Erythroblast (primary cell): ENCODE data around the gene ZNF277.

ENCODE experiments used
- DNase-seq, 2 experiments: peaks; one replicate each; lab custom pipeline; 2025; lab: John Stamatoyannopoulos, UW
- GATA1 ChIP-seq: IDR thresholded peaks from 2 replicates; pipeline ENCODE4 v1.6.1; 2011; ENCODE audit warnings: low read depth, mild to moderate bottlenecking, control low read depth, low read length, moderate library complexity
- POLR2A ChIP-seq: IDR thresholded peaks from 2 replicates; pipeline ENCODE4 v1.6.1; 2011; ENCODE audit warnings: mild to moderate bottlenecking, low read length

ZNF277 gene

DNA sequence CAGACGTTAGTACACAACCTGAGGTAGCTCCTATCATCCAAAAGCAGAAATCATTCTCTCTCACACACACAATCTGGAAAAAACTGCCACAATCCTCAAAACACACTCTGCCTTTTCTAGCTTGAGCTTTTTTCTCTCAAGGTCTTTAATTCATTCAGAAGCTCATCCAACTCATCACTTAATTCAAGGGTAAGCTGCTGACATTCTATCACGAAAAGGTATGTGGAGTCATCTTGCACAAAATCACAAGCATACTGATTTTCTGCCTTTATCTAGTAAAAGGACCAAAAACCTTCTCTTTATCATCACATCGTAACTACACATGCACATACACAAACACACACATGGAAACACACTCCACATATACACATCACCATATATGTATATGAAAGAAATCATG is 32.3 kb upstream of the ZNF277 start:
- DNase-seq, result no peak
- TF ChIP-seq GATA1 (no peak), POLR2A (no peak)

DNA sequence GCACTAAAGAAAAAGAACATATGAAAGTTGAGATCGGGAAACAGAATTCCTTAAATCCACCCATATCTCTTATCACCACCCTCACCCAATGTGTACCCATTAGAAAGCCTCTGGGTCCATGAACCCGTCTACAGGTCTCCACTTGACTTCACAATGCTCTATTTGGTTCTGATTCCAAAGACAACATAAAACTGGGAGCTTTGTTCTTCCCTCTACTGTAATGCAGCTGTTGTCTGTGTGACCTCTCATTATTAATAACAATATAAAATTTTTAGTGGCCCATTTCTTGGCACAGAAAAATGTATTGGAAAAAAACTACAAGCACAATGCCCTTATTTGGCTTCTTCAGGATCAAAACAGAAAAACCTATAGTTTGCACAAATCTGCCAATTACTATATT is 30.3 kb upstream of the ZNF277 start:
- DNase-seq, result no peak
- no peak for TF ChIP-seq GATA1
- TF ChIP-seq POLR2A, result no peak

DNA sequence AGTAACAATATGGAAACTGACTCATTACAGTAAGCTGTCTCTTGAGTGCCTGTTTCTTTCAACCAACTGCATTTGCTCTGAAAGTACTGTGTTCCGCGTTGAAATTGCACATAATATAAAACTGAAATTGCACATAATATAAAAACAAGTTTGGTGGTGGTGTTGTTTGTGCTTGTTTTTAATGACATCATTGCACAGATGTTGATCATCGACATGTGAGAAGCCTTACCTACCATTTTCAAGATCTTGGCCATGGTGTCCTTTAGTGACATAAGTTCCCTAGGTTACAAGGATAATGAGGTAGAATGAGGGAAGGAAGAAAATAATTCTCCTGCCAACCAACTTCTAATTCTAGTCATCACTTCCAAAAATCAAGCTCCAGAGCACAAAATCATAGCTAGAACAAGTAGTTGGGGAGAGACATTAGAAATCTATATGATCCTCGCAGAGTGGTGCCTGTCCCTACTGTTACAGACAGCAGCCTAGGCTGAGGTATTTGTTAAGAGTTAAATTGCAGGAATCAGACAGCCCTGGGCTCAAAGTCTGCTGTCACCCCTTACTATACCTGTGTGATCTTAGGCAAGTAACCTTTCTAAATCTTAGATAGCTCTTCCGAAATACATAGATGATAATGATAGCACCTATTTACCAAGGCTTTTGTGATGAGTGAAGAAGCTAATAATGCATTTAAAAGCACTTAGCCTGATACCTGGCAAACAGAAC is 29.6 kb upstream of the ZNF277 start:
- DNase-seq, result no peak
- no peak for TF ChIP-seq GATA1

GRCh38 chr7:112180223-112180622 is 26.3 kb upstream of the ZNF277 start:
- no peak for TF ChIP-seq POLR2A
- TF ChIP-seq GATA1, result no peak

GRCh38 chr7:112182749-112183148 is 23.7 kb upstream of the ZNF277 start:
- no peak for TF ChIP-seq POLR2A
- no peak for DNase-seq

More at GRCh38 chr7:112180223-112180622, 26.3 kb upstream of the ZNF277 start:
- DNase-seq, result no peak

DNA sequence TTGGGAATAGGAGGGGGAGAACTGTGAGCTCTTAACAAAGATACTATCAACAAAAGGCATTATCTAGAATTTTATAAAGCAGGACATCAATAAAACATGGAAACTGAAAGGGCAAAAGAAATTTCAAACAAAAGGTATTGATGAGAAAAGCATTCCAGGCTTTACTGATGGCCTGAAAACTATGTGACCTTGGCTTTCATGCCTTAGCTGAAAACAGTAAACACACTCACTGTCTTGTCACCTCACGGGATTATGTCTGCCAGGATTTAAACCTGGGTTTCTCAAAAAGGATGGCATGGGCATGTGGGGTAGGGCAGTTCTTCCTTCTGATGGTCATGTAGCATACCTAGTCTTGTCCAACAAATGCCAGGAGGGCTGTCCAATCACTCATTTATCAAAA is 23.2 kb upstream of the ZNF277 start:
- DNase-seq, result no peak
- TF ChIP-seq GATA1 (no peak), POLR2A (no peak)

DNA sequence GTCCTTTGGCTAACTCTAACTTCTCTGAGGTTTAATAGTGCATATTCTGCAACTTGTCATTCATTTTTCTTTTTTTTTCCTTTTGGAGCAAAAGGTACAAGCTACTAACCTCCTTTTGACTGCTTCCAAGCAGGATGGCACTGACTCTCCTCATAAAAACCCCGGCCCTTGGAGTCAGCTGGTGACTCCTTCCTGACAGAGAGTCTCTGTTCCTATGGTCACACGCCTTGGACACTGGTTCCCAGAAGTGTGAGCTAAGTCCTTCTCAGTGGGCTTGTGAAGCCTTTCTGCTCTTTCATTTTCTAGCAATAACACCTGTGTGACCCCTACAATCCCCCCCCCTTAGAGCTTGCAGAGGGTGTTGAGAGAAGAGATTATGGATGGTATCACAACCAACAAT is 22.0 kb upstream of the ZNF277 start:
- no peak for TF ChIP-seq GATA1
- TF ChIP-seq POLR2A, result no peak

DNA sequence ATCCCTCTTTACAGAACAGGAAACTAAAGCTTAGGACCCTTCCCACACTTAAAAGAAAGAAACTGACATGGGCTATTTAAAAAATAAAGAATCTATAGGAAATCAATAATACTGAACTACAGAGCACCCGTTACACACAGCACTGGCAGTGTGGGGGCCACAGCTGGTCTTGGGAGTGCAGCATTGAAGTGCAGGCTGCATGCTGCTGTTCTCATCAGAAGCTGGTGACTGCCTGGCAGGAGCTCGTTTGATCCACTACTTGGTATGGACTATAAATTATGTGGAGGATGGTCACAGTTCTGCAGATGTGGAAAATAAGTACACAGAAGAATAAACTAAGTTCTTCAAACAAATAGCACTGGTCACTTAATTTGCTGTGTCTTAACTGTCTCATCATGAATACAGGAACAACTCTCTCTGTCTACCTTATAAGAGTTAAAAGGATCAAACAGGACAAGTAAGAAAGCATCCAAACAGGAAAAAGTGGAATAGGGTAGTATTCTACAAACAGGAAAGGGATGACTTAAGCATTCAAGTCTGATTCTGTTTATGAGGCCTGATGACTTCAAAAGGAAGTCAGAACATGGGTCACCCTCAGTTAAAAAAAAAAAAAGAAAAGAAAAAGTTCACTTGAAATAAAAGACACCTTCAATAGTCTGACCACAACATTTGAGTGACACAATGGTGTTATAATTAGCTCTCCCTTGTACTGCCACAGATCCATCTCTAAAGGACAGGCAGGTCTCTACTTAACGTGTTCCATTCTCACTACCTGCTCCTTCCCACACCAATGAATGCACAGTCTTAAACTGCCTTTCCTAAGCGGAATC is 21.3 kb upstream of the ZNF277 start:
- TF ChIP-seq POLR2A (no peak), GATA1 (no peak)
- no peak for DNase-seq

More for the DNA sequence above, 22.0 kb upstream of the ZNF277 start:
- no peak for DNase-seq

- no peak for TF ChIP-seq GATA1
- no peak for TF ChIP-seq POLR2A
- no peak for DNase-seq
These were observed 20.2 kb upstream of the ZNF277 start for GRCh38 chr7:112186300-112186699.

GRCh38 chr7:112188257-112188656 is 18.2 kb upstream of the ZNF277 start:
- TF ChIP-seq POLR2A, result no peak
- TF ChIP-seq GATA1, result no peak

DNA sequence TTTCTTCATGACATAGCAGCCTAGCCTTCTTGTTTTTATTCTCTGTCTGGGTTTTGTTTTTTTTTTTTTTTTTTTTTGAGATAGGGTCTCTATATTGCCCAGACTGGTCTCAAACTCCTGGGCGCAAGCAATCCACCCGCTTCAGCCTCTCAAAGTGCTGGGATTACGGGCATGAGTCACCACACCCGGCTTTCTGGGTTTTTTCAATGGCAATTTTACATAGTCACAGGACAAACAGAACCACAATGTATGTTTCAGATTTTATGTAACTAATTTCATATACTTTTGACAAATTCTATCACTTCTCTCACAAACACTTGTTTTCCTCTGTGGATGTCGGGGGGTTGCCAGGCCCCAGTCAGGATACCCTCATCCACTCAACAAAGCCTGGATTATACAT is 16.8 kb upstream of the ZNF277 start:
- no peak for DNase-seq
- TF ChIP-seq GATA1 (no peak), POLR2A (no peak)

More at GRCh38 chr7:112188257-112188656, 18.2 kb upstream of the ZNF277 start:
- DNase-seq, result no peak

DNA sequence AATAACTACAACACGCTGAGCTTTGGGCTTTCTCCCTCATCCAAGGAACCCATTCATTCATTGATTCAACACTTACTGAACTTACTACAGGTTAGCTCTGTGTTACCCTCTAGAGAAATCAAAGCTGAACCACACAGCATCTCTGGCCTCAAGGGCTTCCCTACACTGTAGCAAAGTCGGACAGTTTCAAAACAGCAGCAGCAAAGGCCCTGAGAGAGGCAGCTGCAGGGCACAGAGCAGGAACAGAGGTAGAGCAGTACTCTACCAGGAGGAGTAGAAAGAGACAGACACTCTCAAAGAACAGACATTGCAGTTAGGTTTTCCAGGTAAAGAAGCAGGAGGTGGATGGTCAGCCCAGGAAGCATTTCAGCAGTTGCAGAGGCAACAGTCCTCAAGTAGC is 16.4 kb upstream of the ZNF277 start:
- TF ChIP-seq GATA1 (no peak), POLR2A (no peak)
- DNase-seq, result no peak

DNA sequence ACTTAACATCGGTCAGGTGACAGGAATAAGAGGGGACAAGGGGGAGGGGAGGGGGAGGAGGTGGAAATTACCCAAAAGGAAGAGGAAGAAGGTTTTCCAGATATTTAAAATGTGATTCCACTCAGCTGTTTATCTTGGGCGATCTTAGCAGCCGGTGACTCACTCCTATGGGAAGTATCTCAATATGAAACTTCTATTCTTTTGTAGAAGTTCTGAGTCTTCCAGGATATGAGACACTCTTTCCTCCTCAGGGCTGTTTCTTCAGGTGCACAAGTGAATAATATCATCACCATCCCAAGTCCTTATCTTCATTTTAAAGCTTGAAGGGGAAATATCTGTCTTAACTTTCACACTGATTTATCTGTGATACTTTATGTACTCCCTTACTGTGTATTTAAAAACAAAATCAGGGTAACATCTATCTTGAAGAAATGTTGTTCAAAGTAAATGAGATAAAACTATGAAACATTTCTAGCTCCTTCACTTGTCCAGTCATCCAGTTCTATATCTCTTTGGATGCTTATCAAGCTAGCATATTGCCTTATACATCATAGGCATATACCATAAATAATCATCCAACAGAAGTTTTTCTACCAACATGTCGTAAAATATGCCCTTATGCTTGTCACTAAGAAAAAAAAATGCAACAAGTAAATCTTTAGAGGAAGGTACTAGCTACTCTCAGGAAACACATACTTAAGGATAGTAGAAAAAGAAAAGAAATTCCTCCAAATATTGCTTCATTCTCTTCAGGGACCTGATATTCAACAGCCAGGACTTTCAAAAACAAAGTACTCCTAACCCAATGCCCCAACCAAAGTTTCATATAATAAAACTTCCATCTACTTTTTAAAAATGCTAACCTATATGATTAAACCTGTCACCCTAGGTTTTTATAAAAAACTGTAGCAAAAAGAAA is 14.0 kb upstream of the ZNF277 start:
- TF ChIP-seq POLR2A (no peak), GATA1 (no peak)
- DNase-seq, result no peak

GRCh38 chr7:112193915-112194502 is 12.5 kb upstream of the ZNF277 start:
- TF ChIP-seq GATA1 (no peak), POLR2A (no peak)
- no peak for DNase-seq

GRCh38 chr7:112195717-112196116 is 10.8 kb upstream of the ZNF277 start:
- DNase-seq, result no peak
- TF ChIP-seq GATA1, result no peak
- no peak for TF ChIP-seq POLR2A
